IMR-90 (cell line): ENCODE results near the gene GRK5. TPM values are rescaled to one million over a fixed set of nuclear protein-coding genes. Genes with fewer than 3 reads are reported as not detected.

Experiments used
- ATAC-seq: fragments of 200-7000 bp; cut with Tn5 transposase; 2 replicates; pipeline ENCODE4 v1.9.1; 2020; ENCODE audit warnings: low read depth, mild to moderate bottlenecking, moderate library complexity
- BruUV-seq: library from RNA; stranded (reverse); fragments of 400-500 nt; replicated peaks from 2 replicates; lab custom pipeline; 2021; lab: Mats Ljungman, UMichigan
- CTCF ChIA-PET: fragments of 300-600 bp; formaldehyde crosslinking; extraction: SDS; loops from one replicate; lab custom pipeline; 2021; ENCODE audit warnings: antibody characterized with exemption; lab: Yijun Ruan, JAX
- POLR2A ChIA-PET: fragments of 300-600 bp; sonication (Branson Sonifier 250); formaldehyde crosslinking; loops from one replicate; lab custom pipeline; 2022; ENCODE audit warnings: antibody characterized with exemption; ENCODE audit not compliant: unreplicated experiment; lab: Charles Lee
- DNase-seq: peaks from one replicate; pipeline ENCODE4 v3.0.0; 2013
- H2AFZ ChIP-seq: replicated peaks from 2 replicates; pipeline ENCODE3; 2013; ENCODE audit warnings: low read length, mild to moderate bottlenecking; ENCODE audit not compliant: poor library complexity
- H2AK5ac ChIP-seq: 2 replicates; pipeline ENCODE4 v1.6.1; 2013; ENCODE audit warnings: low read depth, low read length, inconsistent platforms
- H2AK9ac ChIP-seq: replicated peaks from 2 replicates; pipeline ENCODE3; 2013; ENCODE audit warnings: mild to moderate bottlenecking, low read depth, low read length, moderate library complexity; ENCODE audit not compliant: poor library complexity
- H2BK120ac ChIP-seq: 2 replicates; pipeline ENCODE4 v1.6.1; 2013; ENCODE audit warnings: low read depth, low read length, inconsistent platforms
- H2BK15ac ChIP-seq: 3 replicates; pipeline ENCODE4 v1.6.1; 2013; ENCODE audit warnings: low read depth, low read length, inconsistent platforms
- H2BK20ac ChIP-seq: 2 replicates; pipeline ENCODE4 v1.6.1; 2013; ENCODE audit warnings: low read depth, mild to moderate bottlenecking, inconsistent platforms, low read length, moderate library complexity
- H2BK5ac ChIP-seq: 2 replicates; pipeline ENCODE4 v1.6.1; 2013; ENCODE audit warnings: mild to moderate bottlenecking, low read depth, low read length, inconsistent platforms; ENCODE audit not compliant: poor library complexity, severe bottlenecking
- H3K14ac ChIP-seq: replicated peaks from 2 replicates; pipeline ENCODE4 v1.6.1; 2013; ENCODE audit warnings: low read depth, low read length, inconsistent platforms
- H3K18ac ChIP-seq: 2 replicates; pipeline ENCODE4 v1.6.1; 2013; ENCODE audit warnings: low read depth, low read length, control low read depth
- H3K23ac ChIP-seq: 2 replicates; pipeline ENCODE4 v1.6.1; 2013; ENCODE audit warnings: low read depth, low read length, inconsistent platforms
- H3K27ac ChIP-seq: 2 replicates; pipeline ENCODE4 v1.5.1; 2013; ENCODE audit warnings: mild to moderate bottlenecking, control low read depth, low read length; ENCODE audit not compliant: insufficient read depth
- H3K27me3 ChIP-seq: 2 replicates; pipeline ENCODE4 v1.6.1; 2013; ENCODE audit warnings: low read length; ENCODE audit not compliant: control insufficient read depth, insufficient read depth
- H3K36me3 ChIP-seq: 2 replicates; pipeline ENCODE4 v1.6.1; 2013; ENCODE audit warnings: low read length, mixed read lengths; ENCODE audit not compliant: control insufficient read depth, insufficient read depth
- H3K4ac ChIP-seq: 2 replicates; pipeline ENCODE4 v1.6.1; 2013; ENCODE audit warnings: low read depth, low read length, inconsistent platforms
- H3K4me1 ChIP-seq: 2 replicates; pipeline ENCODE4 v1.6.1; 2013; ENCODE audit warnings: low read length, mixed read lengths; ENCODE audit not compliant: control insufficient read depth, insufficient read depth
- H3K4me2 ChIP-seq: 2 replicates; pipeline ENCODE4 v1.6.1; 2013; ENCODE audit warnings: low read depth, mild to moderate bottlenecking, control low read depth, low read length, moderate library complexity
- H3K4me3 ChIP-seq: 2 replicates; pipeline ENCODE4 v1.5.1; 2013; ENCODE audit warnings: low read depth, mild to moderate bottlenecking, control low read depth, low read length, moderate library complexity; ENCODE audit not compliant: insufficient read depth
- H3K56ac ChIP-seq: 2 replicates; pipeline ENCODE4 v1.6.1; 2013; ENCODE audit warnings: low read length, inconsistent platforms; ENCODE audit not compliant: insufficient read depth; ENCODE audit errors: extremely low read depth
- H3K79me1 ChIP-seq, 2 experiments: 2 replicates each; pipeline ENCODE4 v1.6.1; 2013; ENCODE audit warnings: low read length in 2 of 2, inconsistent platforms in 1 of 2, low read depth in 1 of 2
- H3K9ac ChIP-seq: 2 replicates; pipeline ENCODE4 v1.6.1; 2013; ENCODE audit warnings: low read depth, low read length, control low read depth
- H3K9me1 ChIP-seq: 2 replicates; pipeline ENCODE4 v1.6.1; 2013; ENCODE audit warnings: low read length, inconsistent platforms; ENCODE audit not compliant: insufficient read depth
- H3K9me3 ChIP-seq: 2 replicates; pipeline ENCODE4 v1.6.1; 2013; ENCODE audit warnings: low read length; ENCODE audit not compliant: control insufficient read depth, insufficient read depth
- H4K20me1 ChIP-seq: 2 replicates; pipeline ENCODE4 v1.6.1; 2013; ENCODE audit warnings: low read length, inconsistent platforms; ENCODE audit not compliant: insufficient read depth
- H4K5ac ChIP-seq: 2 replicates; pipeline ENCODE4 v1.6.1; 2013; ENCODE audit warnings: mild to moderate bottlenecking, low read depth, low read length, control low read depth
- H4K8ac ChIP-seq, 2 experiments: 2 replicates each; pipeline ENCODE4 v1.6.1; 2013; ENCODE audit warnings: low read depth in 2 of 2, low read length in 2 of 2, control low read depth in 1 of 2, inconsistent platforms in 1 of 2
- H4K91ac ChIP-seq: 2 replicates; pipeline ENCODE4 v1.6.1; 2013; ENCODE audit warnings: low read depth, low read length, inconsistent platforms; ENCODE audit not compliant: insufficient read depth
- BHLHE40 ChIP-seq: fragments of 150-350 bp; IDR thresholded peaks from 2 replicates; pipeline ENCODE4 v1.6.1; 2016; ENCODE audit warnings: mild to moderate bottlenecking, low read depth, low read length
- POLR2A ChIP-seq: IDR thresholded peaks from 2 replicates; pipeline ENCODE4 v1.6.1; 2012; ENCODE audit warnings: mild to moderate bottlenecking, low read depth, low read length
- RCOR1 ChIP-seq: IDR thresholded peaks from 2 replicates; pipeline ENCODE4 v1.6.1; 2012; ENCODE audit warnings: mild to moderate bottlenecking, low read length, improper control_type of control experiment; ENCODE audit not compliant: insufficient replicate concordance
- USF2 ChIP-seq: fragments of 150-350 bp; IDR thresholded peaks from 2 replicates; pipeline ENCODE4 v1.6.1; 2017; ENCODE audit warnings: mild to moderate bottlenecking, antibody characterized with exemption, low read length, low read depth
- WGBS, 2 experiments: methylation state at CpG; one replicate each; pipeline versions ENCODE4 v1.1.5 to v1.1.7; 2013; ENCODE audit warnings: missing lambda C conversion rate in 2 of 2; ENCODE audit not compliant: insufficient read length in 1 of 2; ENCODE audit errors: extremely low coverage in 2 of 2; 5-methylcytosine and 5-hydroxymethylcytosine counted together
- dilution Hi-C: fragments of 300-500 bp; cut with HindIII; formaldehyde crosslinking; loops from one replicate; pipeline ENCODE4 v1.14.3; 2018; ENCODE audit warnings: low sequenced_read_pairs; ENCODE audit not compliant: unreplicated experiment
- in situ Hi-C: fragments of 300-500 bp; cut with MboI; formaldehyde crosslinking; loops from 3 replicates; pipeline ENCODE4 v1.14.3; 2019; ENCODE audit warnings: low sequenced_read_pairs, inconsistent platforms, mixed read lengths
- intact Hi-C: fragments of 100-400 bp; cut with micrococcal nuclease; formaldehyde crosslinking; loops from 2 replicates; pipeline ENCODE4 v1.10.0; 2022
- polyA plus RNA-seq, 3 experiments: library from polyadenylated mRNA; depleted of rRNA; stranded (reverse); fragments of >200 nt; gene quantifications; 2 replicates each; pipeline ENCODE4 v1.2.3, GENCODE V29; 2012; ENCODE audit warnings: low replicate concordance in 1 of 3
- total RNA-seq: library from RNA; depleted of rRNA; stranded (reverse); fragments of >200 nt; gene quantifications from 2 replicates; pipeline ENCODE4 v1.2.3, GENCODE V29; 2012

GRK5 gene
- total and polyA plus RNA-seq, 2 of the 4 experiments (the other 2 are of a cell fraction), result 12.9 to 16.3 TPM

DNA sequence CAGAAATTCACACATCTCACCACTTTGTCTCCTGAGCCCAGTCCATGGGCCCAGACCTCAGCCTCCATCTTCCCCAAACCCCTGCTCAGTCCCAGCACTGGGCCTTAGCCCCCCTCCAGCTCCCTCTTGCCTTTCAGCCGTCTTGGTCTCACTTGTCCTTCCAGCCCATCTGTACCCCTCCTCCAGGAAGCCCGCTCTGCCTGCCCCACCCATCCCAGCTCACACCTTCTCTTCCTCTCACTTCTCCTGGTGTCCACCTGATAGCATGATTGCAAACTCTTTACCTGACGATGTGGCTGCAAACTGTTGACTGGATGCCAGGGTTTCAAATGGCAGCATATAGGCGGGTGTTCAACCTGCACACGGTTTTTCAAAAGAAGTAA lies 238.6 kb downstream of the GRK5 start:
- H3K4me2 ChIP-seq, result no peak overlapping the region
- H3K14ac ChIP-seq, result no peak overlapping the region
- H3K4ac ChIP-seq, result no peak overlapping the region
- intact Hi-C loops, result loop anchor here (1.0 to 5.0 kb wide), 4 partner anchors 96 to 309 kb away; partner anchors contain the start of gene RGS10
- no peak overlapping the region for H4K91ac ChIP-seq
- H3K9ac ChIP-seq, result no peak overlapping the region
- H2AK9ac ChIP-seq, result no peak overlapping the region
- in situ Hi-C loops, result loop anchor here (5.0 kb wide), 1 partner anchor 249 kb away; no protein-coding TSS in a partner anchor
- DNase-seq, result no peak
- H2BK5ac ChIP-seq, result no peak overlapping the region
- no peak for ATAC-seq
- H3K4me1 ChIP-seq, result peaks cover 11% of the 10 kb centered on the region; the same call in 1 of the 2 replicates
- ChIA-PET POLR2A (no interaction called here), CTCF (interaction anchor here (0.6 to 2.4 kb wide), 7 partner anchors 39 to 246 kb away, joined by 3 to 31 read pairs (median 3); partner anchors contain the start of gene GRK5)
- H4K20me1 ChIP-seq, result peaks cover 7% of the 10 kb centered on the region
- peaks cover 81% of the 10 kb centered on the region for H3K36me3 ChIP-seq
- no peak overlapping the region for H2BK120ac ChIP-seq
- H4K8ac ChIP-seq, result no peak overlapping the region
- no peaks in the 10 kb centered on the region for H3K27me3 ChIP-seq
- H2AK5ac ChIP-seq, result no peak overlapping the region
- no peak overlapping the region for H3K18ac ChIP-seq
- no peak overlapping the region for H3K23ac ChIP-seq
- peaks cover 0 to 10% of the 10 kb centered on the region in 2 experiments; a peak in 2 of 4 replicates for H3K79me1 ChIP-seq
- peak overlapping the region; percentile 5; the same call in 1 of the 2 replicates for H3K56ac ChIP-seq
- H3K4me3 ChIP-seq, result no peak overlapping the region
- no TSS peak for BruUV-seq
- H3K9me3 ChIP-seq, result no peaks in the 10 kb centered on the region
- no peak overlapping the region for H4K5ac ChIP-seq
- no peak overlapping the region for H2BK15ac ChIP-seq
- peaks cover 5% of the 10 kb centered on the region; the same call in 1 of the 2 replicates for H3K9me1 ChIP-seq
- dilution Hi-C loops, result no loop called here
- no peak overlapping the region for H2AFZ ChIP-seq
- TF ChIP-seq RCOR1 (no peak), USF2 (no peak), BHLHE40 (no peak), POLR2A (no peak)
- 100% methylated on average over 3 of the region's 5 CpGs; no CpG with 5 or more reads in 1 of the 2 experiments for WGBS, 2 experiments
- no peak overlapping the region for H3K27ac ChIP-seq
- no peak overlapping the region for H2BK20ac ChIP-seq
